A673 (cell line): ENCODE results near the gene SMIM41. TPM values are rescaled to one million over a fixed set of nuclear protein-coding genes. Genes with fewer than 3 reads are reported as not detected.

Source experiments
- BruUV-seq: library from RNA; stranded (reverse); fragments of 400-500 nt; replicated peaks from 2 replicates; lab custom pipeline; 2021; lab: Mats Ljungman, UMichigan
- CTCF ChIA-PET: fragments of 300-600 bp; sonication (Branson Sonifier 250); formaldehyde crosslinking; loops from one replicate; lab custom pipeline; 2022; ENCODE audit warnings: antibody characterized with exemption; lab: Charles Lee
- POLR2A ChIA-PET: fragments of 300-600 bp; sonication (Branson Sonifier 250); formaldehyde crosslinking; loops from one replicate; lab custom pipeline; 2022; ENCODE audit warnings: antibody characterized with exemption; ENCODE audit not compliant: low non-redundant PET; lab: Charles Lee
- DNase-seq: peaks from one replicate; pipeline ENCODE4 v3.0.0-alpha.2; 2015; ENCODE audit warnings: low spot score
- H3K27ac ChIP-seq: fragments of 200-600 bp; sonication (generic); 2 replicates; pipeline ENCODE4 v1.5.1; 2016; ENCODE audit warnings: mixed run types, low read depth, mild to moderate bottlenecking, mixed read lengths, antibody characterized with exemption, low read length; ENCODE audit not compliant: poor library complexity, severe bottlenecking
- H3K27me3 ChIP-seq: fragments of 200-600 bp; sonication (generic); replicated peaks from 2 replicates; pipeline ENCODE4 v1.6.1; 2017; ENCODE audit warnings: mixed run types, low read depth, mild to moderate bottlenecking, mixed read lengths, antibody characterized with exemption, low read length; ENCODE audit not compliant: insufficient read depth, poor library complexity
- H3K36me3 ChIP-seq: fragments of 200-600 bp; sonication (generic); 2 replicates; pipeline ENCODE4 v1.6.1; 2016; ENCODE audit warnings: mixed run types, mild to moderate bottlenecking, mixed read lengths, antibody characterized with exemption, low read length; ENCODE audit not compliant: insufficient read depth, poor library complexity, severe bottlenecking
- H3K4me1 ChIP-seq: fragments of 200-600 bp; sonication (generic); 2 replicates; pipeline ENCODE4 v1.6.1; 2017; ENCODE audit warnings: mixed run types, mild to moderate bottlenecking, mixed read lengths, antibody characterized with exemption, low read length; ENCODE audit not compliant: insufficient read depth, poor library complexity, severe bottlenecking
- H3K4me3 ChIP-seq: fragments of 200-600 bp; sonication (generic); 2 replicates; pipeline ENCODE4 v1.5.1; 2016; ENCODE audit warnings: low read depth, mixed run types, mild to moderate bottlenecking, mixed read lengths, low read length; ENCODE audit not compliant: poor library complexity, severe bottlenecking
- H3K9me3 ChIP-seq: fragments of 200-600 bp; sonication (generic); 2 replicates; pipeline ENCODE4 v1.6.1; 2016; ENCODE audit warnings: mixed run types, low read depth, mild to moderate bottlenecking, mixed read lengths, antibody characterized with exemption, low read length; ENCODE audit not compliant: poor library complexity, severe bottlenecking
- CTCF ChIP-seq: fragments of 300-800, 200-600 bp; sonication (generic); conservative IDR thresholded peaks from 2 replicates; pipeline ENCODE4 v1.5.1; 2017; ENCODE audit warnings: low read depth, mild to moderate bottlenecking, antibody characterized with exemption, low read length, moderate library complexity, mixed read lengths
- EZH2 ChIP-seq: fragments of 200-600 bp; sonication (generic); IDR thresholded peaks from 2 replicates; pipeline ENCODE4 v1.6.1; 2017; ENCODE audit warnings: borderline replicate concordance, low read depth, mild to moderate bottlenecking, mixed read lengths, antibody characterized with exemption, low read length; ENCODE audit not compliant: poor library complexity, severe bottlenecking
- intact Hi-C: fragments of 100-400 bp; cut with micrococcal nuclease; formaldehyde crosslinking; loops from one replicate; pipeline ENCODE4 v1.10.0; 2022; ENCODE audit not compliant: unreplicated experiment
- total RNA-seq: library from RNA; stranded (reverse); gene quantifications from 2 replicates; pipeline ENCODE4 v1.2.3, GENCODE V29; 2021

SMIM41 gene
- total RNA-seq, 1 experiment from 2014 or later = 0.24 TPM

- peaks cover 8% of the 10 kb centered on the region for H3K4me1 ChIP-seq
- BruUV-seq = no TSS peak
- H3K36me3 ChIP-seq = no peaks in the 10 kb centered on the region
- H3K9me3 ChIP-seq = no peaks in the 10 kb centered on the region
- no peaks in the 10 kb centered on the region for H3K27me3 ChIP-seq
- TF ChIP-seq CTCF = no peak
- no peak for TF ChIP-seq EZH2
- intact Hi-C loops = loop anchor here (5.0 kb wide), 1 partner anchor 116 kb away; the partner anchor contains the start of gene TAMALIN
- no peak for DNase-seq
- CTCF ChIA-PET = interaction anchor here (5.1 kb wide), 1 partner anchor 98 kb away, joined by 45 read pairs; no protein-coding TSS in a partner anchor
- H3K4me3 ChIP-seq = no peak overlapping the region
- POLR2A ChIA-PET = no interaction called here
- no peak overlapping the region for H3K27ac ChIP-seq
These were observed 44.1 kb downstream of the SMIM41 start for GRCh38 chr12:52123487-52124186.

GRCh38 chr12:52125476-52125900 lies 46.0 kb downstream of the SMIM41 start:
- no peak overlapping the region for H3K27ac ChIP-seq
- ChIA-PET POLR2A (no interaction called here), CTCF (interaction anchor here (5.1 kb wide), 1 partner anchor 100 kb away, joined by 45 read pairs; no protein-coding TSS in a partner anchor)
- intact Hi-C loops = no loop called here
- no peaks in the 10 kb centered on the region for H3K36me3 ChIP-seq
- DNase-seq = no peak
- no peaks in the 10 kb centered on the region for H3K27me3 ChIP-seq
- peaks cover 5% of the 10 kb centered on the region for H3K4me1 ChIP-seq
- no peak overlapping the region for H3K4me3 ChIP-seq
- no peaks in the 10 kb centered on the region for H3K9me3 ChIP-seq
- TF ChIP-seq CTCF (no peak), EZH2 (no peak)
- no TSS peak for BruUV-seq

- no TSS peak for BruUV-seq
- ChIA-PET CTCF (interaction anchor here (5.1 kb wide), 1 partner anchor 101 kb away, joined by 45 read pairs; no protein-coding TSS in a partner anchor), POLR2A (no interaction called here)
- H3K27ac ChIP-seq = no peak overlapping the region
- H3K36me3 ChIP-seq = no peaks in the 10 kb centered on the region
- no peaks in the 10 kb centered on the region for H3K27me3 ChIP-seq
- no peak overlapping the region for H3K4me3 ChIP-seq
- TF ChIP-seq EZH2 = no peak
- no peak for TF ChIP-seq CTCF
- intact Hi-C loops = no loop called here
- H3K9me3 ChIP-seq = no peaks in the 10 kb centered on the region
- no peak for DNase-seq
- H3K4me1 ChIP-seq = peaks cover 5% of the 10 kb centered on the region
These were observed 46.6 kb downstream of the SMIM41 start for GRCh38 chr12:52126050-52126604.
